Activated T-helper 17 cell treated with anti-CD3 and anti-CD28 coated beads, Interleukin-2, amount 50 U/mL, for 72 hours (primary cell): ENCODE results near the gene DLL1. TPM values are rescaled to one million over a fixed set of nuclear protein-coding genes. Genes with fewer than 3 reads are reported as not detected.

Source experiments
- ATAC-seq: fragments of 150-1000 bp; cut with Tn5 transposase; replicated peaks from 2 replicates; pipeline ENCODE4 v1.10.0; 2021; ENCODE audit warnings: mild to moderate bottlenecking, moderate library complexity
- H3K27ac Mint-ChIP-seq: one replicate; pipeline ENCODE4 v1.8.0; 2022; ENCODE audit warnings: mixed read lengths
- H3K27me3 Mint-ChIP-seq: one replicate; pipeline ENCODE4 v1.8.0; 2022; ENCODE audit warnings: mixed read lengths
- H3K36me3 Mint-ChIP-seq: one replicate; pipeline ENCODE4 v1.8.0; 2022; ENCODE audit warnings: low read depth, mild to moderate bottlenecking, mixed read lengths
- H3K4me1 Mint-ChIP-seq: one replicate; pipeline ENCODE4 v1.8.0; 2022; ENCODE audit warnings: mixed read lengths
- H3K4me3 Mint-ChIP-seq: one replicate; pipeline ENCODE4 v1.8.0; 2022; ENCODE audit warnings: mild to moderate bottlenecking, mixed read lengths
- H3K9me3 Mint-ChIP-seq: one replicate; pipeline ENCODE4 v1.8.0; 2022; ENCODE audit warnings: mixed read lengths
- total RNA-seq, 2 donors: library from RNA; stranded (reverse); gene quantifications; one replicate each; pipeline ENCODE4 v1.2.3, GENCODE V29; 2022

The DLL1 gene
- total RNA-seq, 2 donors from 2014 or later: 0.11 to 0.56 TPM

DNA sequence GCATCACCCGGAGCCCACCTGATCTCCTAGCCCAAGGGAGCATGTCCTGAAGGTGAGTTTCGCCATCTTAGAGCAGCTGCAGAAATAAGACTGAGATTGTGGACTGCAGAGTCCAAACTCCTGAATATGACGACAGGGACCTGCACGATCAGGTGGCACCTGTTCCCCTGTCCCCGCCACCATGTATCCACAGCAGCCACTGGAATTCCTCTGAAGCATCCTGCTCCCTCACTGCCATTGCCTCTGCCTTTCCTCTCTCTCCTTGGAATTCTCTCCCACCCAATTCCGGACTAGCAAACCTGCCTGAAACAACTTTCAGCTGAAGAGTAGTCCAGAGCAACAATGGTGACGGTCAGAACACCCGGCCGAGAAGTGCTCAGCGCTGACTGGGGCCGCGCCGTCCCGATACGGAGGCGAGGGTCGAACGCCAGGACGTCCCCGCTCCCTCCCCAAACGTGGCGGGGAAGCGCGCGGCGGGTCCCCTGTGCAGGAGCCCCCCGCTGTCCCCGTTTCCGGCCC lies 15.0 kb upstream of the DLL1 start:
- peaks cover 25% of the 10 kb centered on the region for H3K36me3 Mint-ChIP-seq
- H3K27ac Mint-ChIP-seq: no peak overlapping the region
- peaks cover 31% of the 10 kb centered on the region for H3K4me1 Mint-ChIP-seq
- peaks cover 6% of the 10 kb centered on the region for H3K27me3 Mint-ChIP-seq
- ATAC-seq: no peak
- H3K9me3 Mint-ChIP-seq: no peaks in the 10 kb centered on the region
- H3K4me3 Mint-ChIP-seq: peak overlapping the region; percentile 98

DNA sequence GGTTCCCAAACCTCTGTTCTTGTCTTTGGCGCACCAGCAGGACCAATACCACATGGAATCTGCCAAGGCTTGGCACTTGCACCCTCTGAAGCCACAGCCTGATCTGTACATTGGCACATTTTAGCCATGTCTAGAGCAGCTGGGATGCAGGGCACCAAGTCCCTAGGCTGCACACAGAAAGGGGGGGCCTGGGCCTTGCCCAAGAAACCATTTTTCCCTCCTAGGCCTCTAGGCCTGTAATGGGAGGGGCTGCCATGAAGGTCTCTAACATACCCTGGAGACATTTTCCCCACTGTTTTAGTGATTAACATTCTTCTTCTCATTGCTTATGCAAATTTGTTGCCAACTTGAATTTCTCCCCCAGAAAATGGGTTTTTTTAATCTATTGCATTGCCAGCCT lies 10.3 kb upstream of the DLL1 start:
- H3K27me3 Mint-ChIP-seq: peaks cover 19% of the 10 kb centered on the region
- H3K36me3 Mint-ChIP-seq: no peaks in the 10 kb centered on the region
- no peak for ATAC-seq
- no peak overlapping the region for H3K4me3 Mint-ChIP-seq
- H3K4me1 Mint-ChIP-seq: no peaks in the 10 kb centered on the region
- no peak overlapping the region for H3K27ac Mint-ChIP-seq
- H3K9me3 Mint-ChIP-seq: no peaks in the 10 kb centered on the region

DNA sequence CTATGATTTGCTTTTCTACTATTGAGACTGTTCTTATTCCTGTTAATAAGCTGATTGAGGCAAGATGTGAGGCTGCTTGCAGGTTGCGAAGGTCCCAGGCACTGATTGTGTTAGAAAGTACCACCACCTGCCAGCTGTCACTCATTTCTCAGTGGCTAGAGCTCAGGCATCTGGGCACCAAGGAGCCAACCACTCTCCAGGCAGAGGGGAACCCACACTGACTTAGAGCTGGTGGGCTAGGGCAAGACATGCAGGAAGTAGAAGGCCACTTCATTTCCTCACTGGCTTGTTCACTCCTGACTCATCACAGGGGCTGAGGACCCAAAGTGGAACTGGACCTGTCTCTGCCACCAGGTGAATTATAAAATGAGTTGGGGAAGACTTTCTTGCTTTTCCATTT lies 7.8 kb upstream of the DLL1 start:
- no peaks in the 10 kb centered on the region for H3K36me3 Mint-ChIP-seq
- ATAC-seq: no peak
- no peaks in the 10 kb centered on the region for H3K9me3 Mint-ChIP-seq
- no peaks in the 10 kb centered on the region for H3K4me1 Mint-ChIP-seq
- H3K27me3 Mint-ChIP-seq: peaks cover 32% of the 10 kb centered on the region
- no peak overlapping the region for H3K4me3 Mint-ChIP-seq
- no peak overlapping the region for H3K27ac Mint-ChIP-seq

DNA sequence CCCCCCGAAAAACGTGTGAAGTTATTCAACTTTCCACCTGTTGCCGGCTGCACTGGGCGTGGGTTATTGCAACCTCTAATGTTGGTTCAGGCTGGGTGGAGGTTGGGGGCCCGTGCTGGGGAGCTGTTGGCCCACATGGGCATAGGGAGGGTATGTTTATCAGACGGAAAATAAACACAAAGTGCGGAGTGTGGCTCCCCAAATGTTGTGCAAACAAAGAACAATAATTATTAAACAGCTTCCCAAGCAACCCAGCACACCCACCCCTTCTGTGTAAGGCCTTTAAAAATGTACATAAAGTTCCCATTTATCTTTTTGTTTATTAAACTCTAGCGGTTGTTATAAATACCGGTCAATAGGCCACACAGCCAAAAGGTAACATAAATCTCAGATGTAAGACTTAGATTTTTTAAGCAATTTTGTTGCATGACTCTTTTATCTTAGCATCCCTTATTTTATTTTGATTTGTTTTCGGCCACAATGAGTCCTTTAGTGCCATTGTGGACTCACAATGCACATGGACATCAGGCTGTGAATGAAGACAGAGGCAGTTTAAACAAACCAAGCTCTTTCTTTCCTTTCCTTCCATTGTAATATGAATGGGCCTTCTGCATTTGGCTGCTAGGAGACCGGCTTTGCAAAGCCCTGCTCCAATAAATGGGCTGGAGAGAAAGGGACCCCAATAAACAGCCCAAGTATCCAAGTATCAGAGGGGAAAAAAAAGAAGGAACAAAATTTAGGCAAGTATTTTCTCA lies 6.9 kb upstream of the DLL1 start:
- no peaks in the 10 kb centered on the region for H3K4me1 Mint-ChIP-seq
- ATAC-seq: no peak
- H3K36me3 Mint-ChIP-seq: no peaks in the 10 kb centered on the region
- H3K4me3 Mint-ChIP-seq: no peak overlapping the region
- peaks cover 41% of the 10 kb centered on the region for H3K27me3 Mint-ChIP-seq
- no peaks in the 10 kb centered on the region for H3K9me3 Mint-ChIP-seq
- H3K27ac Mint-ChIP-seq: no peak overlapping the region

DNA sequence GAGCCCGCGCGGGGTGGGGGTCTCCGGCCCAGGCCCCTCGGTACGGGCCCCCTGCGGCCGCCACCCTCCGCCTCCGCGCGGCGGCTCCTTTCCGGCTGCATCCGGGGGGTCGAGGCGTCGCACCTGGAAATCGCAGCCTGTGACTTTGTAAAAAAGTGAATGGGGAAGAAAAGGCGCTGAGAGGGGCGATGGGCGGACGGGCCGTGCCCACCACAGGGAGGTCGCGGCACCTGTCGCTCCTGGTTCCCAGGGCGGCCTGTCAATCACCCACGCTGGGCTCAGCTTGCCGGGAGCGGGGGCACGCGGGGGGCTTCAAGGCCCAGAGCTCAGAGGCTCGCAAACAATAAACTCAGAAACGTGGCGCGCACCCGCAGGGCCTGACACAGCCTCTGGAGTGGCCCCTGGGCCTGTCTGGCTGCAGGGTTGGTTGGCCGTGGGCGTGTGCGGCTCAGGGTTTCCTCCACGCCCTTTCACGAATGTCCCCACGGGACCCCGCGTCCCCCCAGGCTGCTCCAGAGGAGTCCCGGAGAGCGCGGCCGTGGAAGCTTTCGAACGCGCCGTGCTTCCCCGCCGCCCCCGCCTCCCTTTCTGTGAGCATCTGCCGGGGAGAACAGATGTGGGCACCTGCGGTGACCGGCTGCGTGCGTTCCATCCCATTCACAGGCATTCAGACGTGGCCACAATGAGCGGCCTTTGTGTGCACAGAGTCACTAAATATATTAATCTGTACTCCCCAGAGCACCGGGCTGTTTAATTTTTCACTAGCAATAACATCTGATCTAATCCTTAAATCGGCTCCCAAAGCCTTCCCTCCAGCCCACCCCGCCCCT lies 6.1 kb upstream of the DLL1 start:
- Mint-ChIP-seq H3K27ac (no peak overlapping the region), H3K4me3 (no peak overlapping the region), H3K4me1 (peaks cover 6% of the 10 kb centered on the region), H3K9me3 (no peaks in the 10 kb centered on the region), H3K27me3 (peaks cover 49% of the 10 kb centered on the region), H3K36me3 (no peaks in the 10 kb centered on the region)
- ATAC-seq: no peak

DNA sequence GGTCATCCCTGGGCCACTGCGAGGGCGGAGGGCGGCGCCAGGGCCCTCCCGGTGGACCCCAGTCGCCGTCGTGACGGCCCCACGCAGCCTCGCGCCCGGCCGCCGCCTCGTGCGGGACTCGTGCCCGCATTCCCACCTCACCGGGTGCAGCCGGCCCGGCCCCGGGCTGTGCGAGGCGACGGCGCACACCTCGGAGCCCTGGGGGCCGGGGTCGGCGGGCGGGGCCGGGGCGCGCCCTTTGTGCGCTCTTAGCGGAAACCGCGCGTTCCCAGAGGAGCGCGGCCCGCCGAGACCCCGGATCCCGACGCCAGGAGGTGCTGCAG lies 5.5 kb upstream of the DLL1 start:
- H3K27ac Mint-ChIP-seq: no peak overlapping the region
- ATAC-seq: no peak
- H3K4me3 Mint-ChIP-seq: no peak overlapping the region
- H3K36me3 Mint-ChIP-seq: no peaks in the 10 kb centered on the region
- H3K4me1 Mint-ChIP-seq: peaks cover 10% of the 10 kb centered on the region
- no peaks in the 10 kb centered on the region for H3K9me3 Mint-ChIP-seq
- peaks cover 47% of the 10 kb centered on the region for H3K27me3 Mint-ChIP-seq

DNA sequence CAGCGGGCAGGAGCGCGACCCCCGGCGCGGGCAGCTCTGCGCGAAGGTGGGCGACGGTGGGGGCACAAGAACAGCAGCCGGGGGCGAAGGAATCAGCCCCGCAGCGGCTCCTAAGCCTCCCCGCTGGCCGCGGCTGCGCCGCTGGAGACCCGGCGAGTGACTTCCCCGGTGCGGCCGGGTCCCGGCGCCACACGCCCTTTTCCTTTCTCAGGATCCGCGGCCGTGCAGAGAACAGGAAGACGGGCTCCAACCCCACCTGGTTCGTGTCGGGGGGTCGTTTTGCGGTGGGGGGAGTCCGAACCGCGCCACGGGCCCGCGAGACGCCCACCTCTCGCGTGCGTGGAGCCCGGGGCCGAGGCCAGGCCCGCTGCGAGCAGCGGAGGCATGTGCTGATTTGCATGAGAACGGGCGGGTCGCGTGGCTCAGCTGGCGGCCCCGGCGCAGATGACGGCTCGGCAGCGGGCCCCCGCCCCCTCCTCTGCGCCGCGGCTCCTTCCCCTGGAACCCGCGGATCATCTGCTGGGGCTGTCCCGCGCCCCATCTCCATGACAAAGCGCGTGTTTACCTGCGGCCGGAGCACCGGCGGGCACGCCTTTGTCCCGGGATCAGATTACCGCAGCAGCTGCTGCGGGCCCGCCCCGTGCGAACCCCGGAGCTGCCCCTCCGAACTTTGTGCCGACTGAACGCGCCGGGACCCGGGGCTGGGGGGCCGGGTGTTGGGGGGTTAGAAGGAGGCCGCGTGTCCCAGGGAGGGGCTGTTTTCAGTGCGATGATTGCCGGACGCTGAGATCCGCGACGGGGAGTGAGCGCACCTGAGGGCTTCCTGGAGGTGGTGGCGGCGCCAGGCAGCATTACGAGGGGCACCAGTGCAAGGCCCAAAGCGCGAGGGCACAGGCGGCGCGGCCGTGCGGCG lies 4.9 kb upstream of the DLL1 start:
- peak; percentile 76 for ATAC-seq
- H3K9me3 Mint-ChIP-seq: no peaks in the 10 kb centered on the region
- peaks cover 47% of the 10 kb centered on the region for H3K27me3 Mint-ChIP-seq
- H3K27ac Mint-ChIP-seq: no peak overlapping the region
- peak overlapping the region; percentile 50 for H3K4me3 Mint-ChIP-seq
- H3K4me1 Mint-ChIP-seq: peaks cover 10% of the 10 kb centered on the region
- H3K36me3 Mint-ChIP-seq: no peaks in the 10 kb centered on the region

DNA sequence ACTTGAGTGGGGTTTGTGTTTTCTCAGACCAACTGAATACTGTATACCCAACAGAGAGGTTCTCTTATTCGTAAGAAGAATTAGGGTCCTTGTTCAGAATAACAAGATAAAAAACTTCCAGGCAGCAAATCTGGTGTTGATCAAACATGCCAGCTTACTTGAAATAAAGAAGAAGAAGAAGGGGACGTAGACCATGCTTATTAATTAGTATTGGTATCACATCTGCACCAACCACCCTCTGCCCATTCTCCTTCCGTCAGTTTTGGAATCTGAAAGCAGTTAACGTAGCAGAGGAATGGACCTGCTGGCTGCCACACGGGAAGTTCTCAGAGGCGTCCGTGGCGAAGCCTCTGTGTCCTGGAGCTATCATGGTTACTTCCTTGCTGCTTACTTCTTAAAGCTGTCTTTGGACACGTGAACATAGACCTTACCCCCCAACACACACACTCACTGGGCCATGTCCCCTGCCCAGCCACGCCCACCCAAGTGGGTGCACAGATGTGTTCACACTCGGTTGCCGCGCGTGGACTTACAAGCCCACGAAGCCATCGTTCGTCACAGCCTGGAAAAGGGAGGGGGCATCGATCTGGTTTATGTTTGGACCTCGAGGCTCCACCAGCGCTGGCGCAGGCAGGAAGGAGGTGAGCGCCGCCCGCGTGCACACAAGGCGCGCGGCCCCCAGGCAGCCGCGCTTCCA lies 4.1 kb upstream of the DLL1 start:
- no peak overlapping the region for H3K27ac Mint-ChIP-seq
- H3K4me1 Mint-ChIP-seq: peaks cover 10% of the 10 kb centered on the region
- H3K36me3 Mint-ChIP-seq: no peaks in the 10 kb centered on the region
- H3K9me3 Mint-ChIP-seq: no peaks in the 10 kb centered on the region
- peak overlapping the region; percentile 50 for H3K4me3 Mint-ChIP-seq
- ATAC-seq: no peak
- H3K27me3 Mint-ChIP-seq: peaks cover 50% of the 10 kb centered on the region

DNA sequence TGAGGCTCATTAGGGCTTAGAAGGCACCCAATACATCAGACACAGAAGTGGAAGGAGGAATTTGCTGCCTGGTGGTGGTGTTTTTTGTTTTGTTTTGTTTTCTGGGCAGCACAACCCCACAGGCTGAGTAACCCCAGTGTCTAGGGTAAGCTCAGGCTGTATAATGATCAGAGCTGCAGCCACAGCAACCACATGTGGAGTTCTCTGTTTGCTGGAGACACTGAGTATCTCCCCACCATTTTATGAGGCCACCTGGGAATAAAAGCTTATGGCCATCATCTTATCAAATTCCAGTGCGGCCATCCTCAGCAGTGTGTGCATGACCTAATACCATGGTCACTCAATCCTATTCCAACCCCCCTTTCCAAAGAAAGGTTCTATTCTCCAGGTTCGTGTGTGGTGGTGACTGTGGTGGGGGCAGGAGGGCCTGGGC lies 3.4 kb upstream of the DLL1 start:
- H3K9me3 Mint-ChIP-seq: no peaks in the 10 kb centered on the region

DNA sequence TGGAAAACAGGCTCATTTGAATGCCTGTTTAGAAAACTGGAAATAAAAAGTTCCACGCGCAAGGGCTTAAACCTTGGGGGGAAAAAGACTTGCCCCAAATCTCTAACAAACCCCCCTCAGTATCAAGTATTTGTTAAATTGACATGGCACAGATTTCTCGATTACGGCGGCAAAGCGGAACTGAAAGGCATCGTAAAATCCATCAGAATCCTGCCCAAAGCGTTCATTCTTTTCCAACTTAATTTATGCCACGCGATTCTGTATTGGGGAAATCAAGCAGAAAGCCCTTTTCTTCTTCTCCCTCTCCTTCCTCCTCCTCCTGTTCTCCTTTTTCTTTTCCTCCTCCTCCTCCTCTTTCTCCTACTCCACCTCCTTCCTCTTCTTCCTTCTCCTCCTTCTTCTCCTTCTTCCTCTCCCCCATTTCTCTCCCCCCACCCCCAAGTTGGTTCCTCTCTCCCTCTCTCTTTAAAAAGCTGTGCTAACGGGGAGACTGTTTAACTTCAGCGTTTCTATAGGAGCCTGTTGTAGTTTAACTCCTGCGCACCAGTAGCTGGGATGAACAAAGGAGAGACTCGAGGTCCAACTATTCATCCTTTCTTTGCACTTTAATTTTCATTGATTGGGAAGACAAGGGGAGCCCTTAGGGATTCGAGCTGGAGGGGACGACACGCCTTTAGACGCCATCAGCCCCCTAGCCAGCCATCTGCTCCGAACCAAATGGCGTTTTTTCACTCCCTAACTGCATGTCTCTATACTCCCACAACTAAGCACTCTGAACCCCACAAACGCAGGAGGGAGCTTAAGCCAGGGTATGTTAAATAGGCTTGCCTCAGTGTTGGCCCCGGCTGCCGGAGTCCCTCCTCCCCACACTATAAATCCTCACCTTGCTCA lies 2.7 kb upstream of the DLL1 start:
- H3K27me3 Mint-ChIP-seq: peaks cover 48% of the 10 kb centered on the region
- H3K4me3 Mint-ChIP-seq: peak overlapping the region; percentile 88
- H3K36me3 Mint-ChIP-seq: peaks cover under 1% of the 10 kb centered on the region
- no peak for ATAC-seq
- no peaks in the 10 kb centered on the region for H3K9me3 Mint-ChIP-seq
- no peak overlapping the region for H3K27ac Mint-ChIP-seq
- peaks cover 15% of the 10 kb centered on the region for H3K4me1 Mint-ChIP-seq

More for the DNA sequence above, 3.4 kb upstream of the DLL1 start:
- no peaks in the 10 kb centered on the region for H3K36me3 Mint-ChIP-seq
- peak overlapping the region; percentile 50 for H3K4me3 Mint-ChIP-seq
- peaks cover 48% of the 10 kb centered on the region for H3K27me3 Mint-ChIP-seq
- H3K27ac Mint-ChIP-seq: no peak overlapping the region
- peaks cover 10% of the 10 kb centered on the region for H3K4me1 Mint-ChIP-seq
- no peak for ATAC-seq

DNA sequence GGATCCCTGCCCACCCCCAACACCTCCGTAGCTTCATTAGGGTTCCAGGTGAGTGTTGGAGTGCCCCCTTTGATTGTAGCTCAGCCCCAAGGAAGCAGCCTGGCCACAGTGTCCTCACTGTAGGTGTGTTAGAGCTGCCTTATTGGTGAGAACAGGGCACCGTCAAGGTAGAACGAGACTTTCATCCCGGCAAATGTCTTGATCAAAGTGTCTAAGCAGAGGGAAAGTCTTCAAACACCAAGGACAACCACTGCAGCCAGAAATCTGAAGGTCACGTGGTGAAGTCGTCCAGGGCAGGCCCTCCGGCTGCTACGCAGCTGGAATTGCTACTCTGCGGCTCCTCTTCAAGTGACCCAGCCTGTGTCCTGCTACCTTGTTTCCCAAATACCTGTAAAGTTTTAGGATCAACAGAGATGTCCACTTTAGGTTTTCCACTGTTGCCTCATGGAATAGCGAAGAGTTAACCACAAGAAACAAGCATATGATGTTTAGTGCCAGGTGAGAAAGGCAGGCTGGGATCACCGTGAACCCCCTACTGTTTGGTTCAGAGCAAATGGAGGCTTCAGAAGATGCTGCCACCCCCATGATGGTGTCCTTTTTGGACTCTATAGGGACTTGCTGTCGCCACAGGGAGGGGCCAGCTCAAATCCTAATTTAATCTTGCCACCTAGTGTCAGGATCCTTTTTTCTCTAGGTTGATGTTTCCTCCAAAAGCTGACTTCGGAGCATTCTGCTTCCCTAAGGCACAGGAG lies 1.7 kb upstream of the DLL1 start:
- H3K27me3 Mint-ChIP-seq: peaks cover 51% of the 10 kb centered on the region

DNA sequence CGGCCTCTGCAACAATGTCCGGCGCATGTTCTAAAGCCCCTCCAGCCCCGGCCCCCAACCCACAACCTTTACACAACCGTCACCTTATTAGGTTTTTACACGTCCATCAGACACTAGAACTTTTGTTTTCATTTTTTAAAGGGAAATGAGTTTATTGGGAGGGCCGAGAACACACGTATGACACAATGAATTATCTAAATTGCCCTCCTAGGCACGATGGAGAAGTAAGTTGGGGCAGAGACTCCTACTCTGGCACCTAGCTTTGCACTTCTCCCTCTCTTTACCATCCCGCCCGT lies 1.2 kb upstream of the DLL1 start:
- no peak for ATAC-seq
- Mint-ChIP-seq H3K27me3 (peaks cover 51% of the 10 kb centered on the region), H3K36me3 (peaks cover 6% of the 10 kb centered on the region), H3K9me3 (no peaks in the 10 kb centered on the region), H3K27ac (peak overlapping the region; percentile 70), H3K4me3 (peak overlapping the region; percentile 88), H3K4me1 (peaks cover 18% of the 10 kb centered on the region)

More for the DNA sequence above, 1.7 kb upstream of the DLL1 start:
- Mint-ChIP-seq H3K4me1 (peaks cover 18% of the 10 kb centered on the region), H3K36me3 (peaks cover 6% of the 10 kb centered on the region), H3K4me3 (peak overlapping the region; percentile 88), H3K27ac (no peak overlapping the region), H3K9me3 (no peaks in the 10 kb centered on the region)
- no peak for ATAC-seq
